Endothelial cell of umbilical vein (primary cell): Measurements from ENCODE around the gene MRM2. TPM values are rescaled to one million over a fixed set of nuclear protein-coding genes. Genes with fewer than 3 reads are reported as not detected.

Source experiments
- BruUV-seq: library from RNA; stranded (reverse); fragments of 400-500 nt; replicated peaks from 2 replicates; lab custom pipeline; 2021; lab: Mats Ljungman, UMichigan
- CTCF ChIA-PET: fragments of 300-600, 350-600 bp; sonication (Branson Sonifier 250); formaldehyde crosslinking; loops from one replicate; lab custom pipeline; 2021; ENCODE audit warnings: antibody characterized with exemption, inconsistent platforms; lab: Charles Lee
- POLR2A ChIA-PET: fragments of 300-600, 350-600 bp; sonication (Branson Sonifier 250); formaldehyde crosslinking; loops from one replicate; lab custom pipeline; 2021; ENCODE audit warnings: antibody characterized with exemption, inconsistent platforms; lab: Charles Lee
- DNase-seq: peaks from one replicate; pipeline ENCODE4 v3.0.0-alpha.2; 2011; ENCODE audit warnings: low read depth, low spot score
- FAIRE-seq: peaks from 2 replicates; lab custom pipeline; 2011; peaks lifted over from hg19 to GRCh38; lab: Jason Lieb, UNC
- H2AFZ ChIP-seq: 2 replicates; pipeline ENCODE4 v1.6.0; 2012; ENCODE audit warnings: low read depth, low read length, control low read depth, inconsistent platforms
- H3K27ac ChIP-seq: 2 replicates; pipeline ENCODE4 v1.5.1; 2011; ENCODE audit warnings: low read depth, mild to moderate bottlenecking, control low read depth, low read length, moderate library complexity; ENCODE audit not compliant: insufficient read depth
- H3K27me3 ChIP-seq, 2 experiments: 2 replicates each; pipeline versions ENCODE4 v1.6.0 to v1.6.1; 2011; ENCODE audit warnings: low read length in 2 of 2, mixed read lengths in 1 of 2; ENCODE audit not compliant: control insufficient read depth in 2 of 2, insufficient read depth in 2 of 2
- H3K36me3 ChIP-seq, 2 experiments: 2 replicates in 1 of 2; 3 replicates in 1 of 2; pipeline ENCODE4 v1.5.1; 2011; ENCODE audit warnings: low read length in 2 of 2, mild to moderate bottlenecking in 1 of 2, moderate library complexity in 1 of 2; ENCODE audit not compliant: control insufficient read depth in 2 of 2, insufficient read depth in 2 of 2; ENCODE audit errors: extremely low read depth in 1 of 2
- H3K4me1 ChIP-seq: 3 replicates; pipeline ENCODE4 v1.5.1; 2011; ENCODE audit warnings: mild to moderate bottlenecking, low read length; ENCODE audit not compliant: control insufficient read depth, insufficient read depth; ENCODE audit errors: extremely low read depth
- H3K4me2 ChIP-seq: 2 replicates; pipeline ENCODE4 v1.6.1; 2011; ENCODE audit warnings: low read length, control low read depth, mixed read lengths; ENCODE audit not compliant: insufficient read depth
- H3K4me3 ChIP-seq, 3 experiments: fragments of 200-600 bp in 1 of 3; sonication (generic), shearing (Covaris generic) in 1 of 3; replicated peaks in 1 of 3; 2 replicates each; pipeline ENCODE4 v1.5.1; 2011 to 2016; ENCODE audit warnings: control low read depth in 3 of 3, low read length in 3 of 3, mild to moderate bottlenecking in 2 of 3, inconsistent platforms in 1 of 3, low read depth in 1 of 3, moderate library complexity in 1 of 3; ENCODE audit not compliant: insufficient read depth in 1 of 3
- H3K79me2 ChIP-seq: 2 replicates; pipeline ENCODE4 v1.6.0; 2012; ENCODE audit warnings: low read length, inconsistent platforms; ENCODE audit not compliant: control insufficient read depth, insufficient read depth
- H3K9ac ChIP-seq: replicated peaks from 2 replicates; pipeline ENCODE3; 2011; ENCODE audit warnings: low read length, control low read depth; ENCODE audit not compliant: insufficient read depth; ENCODE audit errors: extremely low read depth
- H3K9me1 ChIP-seq: replicated peaks from 3 replicates; pipeline ENCODE4 v1.6.0; 2011; ENCODE audit warnings: mild to moderate bottlenecking, low read length; ENCODE audit not compliant: control insufficient read depth, insufficient read depth; ENCODE audit errors: extremely low read depth
- H3K9me3 ChIP-seq: replicated peaks from 2 replicates; pipeline ENCODE4 v1.5.1; 2012; ENCODE audit warnings: low read length, inconsistent platforms; ENCODE audit not compliant: control insufficient read depth, insufficient read depth
- H4K20me1 ChIP-seq: replicated peaks from 2 replicates; pipeline ENCODE3; 2011; ENCODE audit warnings: mild to moderate bottlenecking, low read length; ENCODE audit not compliant: control insufficient read depth, insufficient read depth; ENCODE audit errors: extremely low read depth
- CTCF ChIP-seq, 2 donors: IDR thresholded peaks; 1 replicate in 1 of 2; 2 replicates in 1 of 2; pipeline ENCODE4 v1.5.1; 2011; ENCODE audit warnings: low read length in 2 of 2, mild to moderate bottlenecking in 2 of 2, moderate library complexity in 2 of 2, control low read depth in 1 of 2, inconsistent platforms in 1 of 2, low read depth in 1 of 2; ENCODE audit not compliant: insufficient read depth in 1 of 2; ENCODE audit errors: extremely low read depth in 1 of 2
- EZH2 ChIP-seq: IDR thresholded peaks from 2 replicates; pipeline ENCODE4 v1.6.1; 2012; ENCODE audit warnings: borderline replicate concordance, low read depth, mild to moderate bottlenecking, moderate library complexity, low read length, inconsistent platforms; ENCODE audit not compliant: severe bottlenecking
- FOS ChIP-seq: IDR thresholded peaks from 2 replicates; pipeline ENCODE4 v1.6.1; 2011; ENCODE audit warnings: mild to moderate bottlenecking, low read length, moderate library complexity, borderline replicate concordance; ENCODE audit not compliant: insufficient read depth
- GATA2 ChIP-seq: IDR thresholded peaks from 2 replicates; pipeline ENCODE4 v1.7.0; 2011; ENCODE audit warnings: low read depth, mild to moderate bottlenecking, moderate library complexity, mixed read lengths, low read length; ENCODE audit not compliant: insufficient read length, insufficient read depth
- JUN ChIP-seq: IDR thresholded peaks from 2 replicates; pipeline ENCODE4 v1.6.1; 2011; ENCODE audit warnings: borderline replicate concordance, low read depth; ENCODE audit not compliant: insufficient read length, insufficient read depth
- MAX ChIP-seq: IDR thresholded peaks from 2 replicates; pipeline ENCODE4 v1.6.1; 2011; ENCODE audit not compliant: insufficient read depth, insufficient read length
- MYC ChIP-seq: IDR thresholded peaks from one replicate; pipeline ENCODE4 v1.6.1; 2011; ENCODE audit warnings: mild to moderate bottlenecking, low read depth, low read length
- POLR2A ChIP-seq: IDR thresholded peaks from 2 replicates; pipeline ENCODE4 v1.6.1; 2012; ENCODE audit warnings: low read depth, mild to moderate bottlenecking, control low read depth, low read length
- POLR2AphosphoS5 ChIP-seq: IDR thresholded peaks from 2 replicates; pipeline ENCODE4 v1.6.1; 2012; ENCODE audit warnings: low read depth, mild to moderate bottlenecking, control low read depth, low read length, moderate library complexity; ENCODE audit not compliant: insufficient read depth
- dilution Hi-C: fragments of 300-500 bp; cut with MboI; formaldehyde crosslinking; loops from one replicate; pipeline ENCODE4 v1.15.0; 2019; ENCODE audit warnings: low sequenced_read_pairs; ENCODE audit not compliant: extremely low pct_ligation_motif_present
- intact Hi-C: fragments of 100-400 bp; cut with micrococcal nuclease; formaldehyde crosslinking; loops from one replicate; pipeline ENCODE4 v1.10.0; 2022
- polyA plus RNA-seq, 4 experiments: library from polyadenylated mRNA; depleted of rRNA in 3 of 4; stranded (reverse) in 3 of 4; unstranded in 1 of 4; fragments of >200 nt; gene quantifications; 2 replicates each; pipeline versions ENCODE4 v1.2.1 to v1.2.3, GENCODE V29; 2011 to 2012; ENCODE audit warnings: missing spikeins in 1 of 4
- total RNA-seq: library from RNA; stranded (reverse); gene quantifications from 2 replicates; pipeline ENCODE4 v1.2.3, GENCODE V29; 2021

Gene MRM2
- total and polyA plus RNA-seq, 2 donors (not counting 3 experiments of a cell fraction or from before 2014, with no cell fraction given) = 10.6 to 20.8 TPM

GRCh38 chr7:2251841-2252771, 10.1 kb upstream of the MRM2 start:
- Histone ChIP-seq H3K27ac (no peak overlapping the region), H2AFZ (no peak overlapping the region)
- POLR2A ChIA-PET = no interaction called here

More at GRCh38 chr7:2251841-2252771, 10.1 kb upstream of the MRM2 start:
- Histone ChIP-seq H4K20me1 (no peaks in the 10 kb centered on the region), H3K9me3 (no peaks in the 10 kb centered on the region), H3K9ac (no peak overlapping the region), H3K4me2 (no peak overlapping the region), H3K36me3 (peaks cover 0 to 8% of the 10 kb centered on the region in 2 experiments), H3K79me2 (no peaks in the 10 kb centered on the region), H3K27me3 (no peaks in the 10 kb centered on the region), H3K9me1 (no peaks in the 10 kb centered on the region), H3K4me1 (peaks cover 17% of the 10 kb centered on the region), H3K4me3 (no peak overlapping the region)
- no peak for TF ChIP-seq FOS
- TF ChIP-seq JUN = no peak
- no peak for TF ChIP-seq POLR2A
- no peak for TF ChIP-seq POLR2AphosphoS5
- no peak for TF ChIP-seq MAX
- TF ChIP-seq CTCF (IDR thresholded peaks at IDR 0.05; ENCODE audit: extremely low read depth in 1 of 2, insufficient read depth in 1 of 2, low read depth in 1 of 2, low read length in 2 of 2) = no peak
- TF ChIP-seq GATA2 = no peak
- no peak for TF ChIP-seq MYC
- TF ChIP-seq EZH2 = no peak
- intact Hi-C loops (no loop called here), dilution Hi-C loops (no loop called here)
- no peak for DNase-seq
- CTCF ChIA-PET = no interaction called here
- TSS peak; percentile 33 for BruUV-seq
- no peak for FAIRE-seq
